Transverse colon (tissue), 4 donors: ENCODE results near the gene MAGI2. TPM values are rescaled to one million over a fixed set of nuclear protein-coding genes. Genes with fewer than 3 reads are reported as not detected.

ENCODE experiments used
- DNase-seq: peaks from one replicate; pipeline ENCODE4 v3.0.0-alpha.2; 2019
- H3K27ac ChIP-seq, 4 donors: fragments of 200-600 bp; sonication (generic); 2 replicates each; pipeline ENCODE4 v1.5.1; 2016 to 2018; ENCODE audit warnings: inconsistent platforms in 4 of 4
- H3K27me3 ChIP-seq: fragments of 200-600 bp; sonication (generic); 2 replicates; pipeline ENCODE4 v1.5.1; 2017; ENCODE audit warnings: inconsistent platforms
- H3K36me3 ChIP-seq, 4 donors: fragments of 200-600 bp; sonication (generic); 2 replicates each; pipeline ENCODE4 v1.5.1; 2017 to 2019; ENCODE audit warnings: inconsistent platforms in 4 of 4
- H3K4me1 ChIP-seq, 4 donors: fragments of 200-600 bp; sonication (generic); 2 replicates each; pipeline ENCODE4 v1.5.1; 2017 to 2020; ENCODE audit warnings: inconsistent platforms in 4 of 4
- H3K4me3 ChIP-seq, 4 donors: fragments of 200-600 bp; sonication (generic); 1 replicate in 1 of 4; 2 replicates in 3 of 4; pipeline versions ENCODE4 v1.5.1 to v1.6.1; 2017 to 2019; ENCODE audit warnings: inconsistent platforms in 4 of 4
- H3K9me3 ChIP-seq, 2 donors: fragments of 200-600 bp; sonication (generic); 2 replicates each; pipeline ENCODE4 v1.5.1; 2017 to 2019; ENCODE audit warnings: inconsistent platforms in 2 of 2
- EP300 ChIP-seq: sonication (generic); formaldehyde crosslinking; IDR thresholded peaks from one replicate; pipeline ENCODE4 v1.6.1; 2017; ENCODE audit warnings: antibody characterized with exemption, low read depth
- POLR2A ChIP-seq: fragments of 450-650 bp; IDR thresholded peaks from one replicate; pipeline ENCODE4 v1.6.1; 2016; ENCODE audit warnings: antibody characterized with exemption, mild to moderate bottlenecking, moderate library complexity
- POLR2AphosphoS5 ChIP-seq, 3 donors: sonication (generic); formaldehyde crosslinking; IDR thresholded peaks; one replicate each; pipeline ENCODE4 v1.6.1; 2016; ENCODE audit warnings: antibody characterized with exemption in 3 of 3
- WGBS, 2 donors: methylation state at CpG; one replicate each; pipeline ENCODE4 v1.1.5; 2018; ENCODE audit warnings: low coverage in 1 of 2; 5-methylcytosine and 5-hydroxymethylcytosine counted together
- in situ Hi-C, 4 donors: fragments of 200-750 bp; cut with MboI; loops; one replicate each; pipeline versions ENCODE4 v1.15.0 to v1.15.1; 2017; ENCODE audit warnings: low sequenced_read_pairs in 3 of 4, low pct_ligation_motif_present in 1 of 4, low pct_unique_long_range_greater_than_20kb in 1 of 4
- intact Hi-C: fragments of 100-400 bp; cut with DNase I; formaldehyde crosslinking; loops from one replicate; pipeline ENCODE4 v1.15.1; 2023; ENCODE audit warnings: low total_unique reads
- total RNA-seq, 4 donors: library from RNA; depleted of rRNA; stranded (reverse); fragments of >200 nt; gene quantifications; one replicate each; pipeline ENCODE4 v1.1.0, GENCODE V29; 2016
- TF ChIP-seq, protein P1 (sequence below), 5 experiments: fragments of 200-600 bp in 3 of 5; fragments of 450-650 bp in 2 of 5; sonication (generic) in 3 of 5; IDR thresholded peaks; 1 replicate in 2 of 5; 2 replicates in 3 of 5; pipeline ENCODE4 v1.5.1; 2016 to 2017; ENCODE audit warnings: antibody characterized with exemption in 5 of 5, inconsistent platforms in 3 of 5, mild to moderate bottlenecking in 2 of 5, moderate library complexity in 1 of 5

MAGI2 gene
- total RNA-seq, 4 donors from 2014 or later = 1.6 to 9.7 (median 4.1) TPM

DNA sequence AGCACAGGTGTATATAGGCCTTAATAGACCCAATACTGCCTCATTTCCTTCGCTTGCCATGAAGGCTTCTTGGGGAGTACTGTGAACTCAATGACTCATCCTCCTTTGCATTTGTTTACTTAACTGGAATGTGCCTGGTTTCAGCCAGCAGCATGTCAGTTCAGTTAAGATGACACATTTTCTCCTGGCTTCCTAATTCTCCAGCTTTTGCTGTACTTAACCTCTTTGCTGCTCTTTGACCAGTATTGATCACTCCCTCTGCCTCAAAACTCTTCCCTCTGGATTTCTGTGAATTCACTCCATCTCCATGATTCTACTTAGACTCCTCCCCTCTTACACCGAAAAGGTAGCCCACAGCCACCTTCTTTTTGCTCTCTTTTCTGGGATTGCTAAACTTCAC lies 135.7 kb downstream of the MAGI2 start:
- in situ Hi-C loops = no loop called here
- intact Hi-C loops = no loop called here
- Histone ChIP-seq H3K27ac (no peak overlapping the region), H3K27me3 (no peaks in the 10 kb centered on the region), H3K36me3 (no peaks in the 10 kb centered on the region), H3K4me1 (no peaks in the 10 kb centered on the region), H3K4me3 (no peak overlapping the region), H3K9me3 (no peaks in the 10 kb centered on the region)
- no peak for DNase-seq
- TF ChIP-seq EP300 = no peak
- 36 to 46% methylated on average over 2 of the region's 2 CpGs for WGBS, 2 donors

- Histone ChIP-seq H3K4me1 (no peaks in the 10 kb centered on the region), H3K27me3 (no peaks in the 10 kb centered on the region), H3K4me3 (no peak overlapping the region), H3K9me3 (no peaks in the 10 kb centered on the region), H3K27ac (no peak overlapping the region), H3K36me3 (no peaks in the 10 kb centered on the region)
- no peak for DNase-seq
- intact Hi-C loops (no loop called here), in situ Hi-C loops (no loop called here)
- 87 to 88% methylated on average over 3 of the region's 3 CpGs for WGBS, 2 donors
- TF ChIP-seq, protein P1, sequence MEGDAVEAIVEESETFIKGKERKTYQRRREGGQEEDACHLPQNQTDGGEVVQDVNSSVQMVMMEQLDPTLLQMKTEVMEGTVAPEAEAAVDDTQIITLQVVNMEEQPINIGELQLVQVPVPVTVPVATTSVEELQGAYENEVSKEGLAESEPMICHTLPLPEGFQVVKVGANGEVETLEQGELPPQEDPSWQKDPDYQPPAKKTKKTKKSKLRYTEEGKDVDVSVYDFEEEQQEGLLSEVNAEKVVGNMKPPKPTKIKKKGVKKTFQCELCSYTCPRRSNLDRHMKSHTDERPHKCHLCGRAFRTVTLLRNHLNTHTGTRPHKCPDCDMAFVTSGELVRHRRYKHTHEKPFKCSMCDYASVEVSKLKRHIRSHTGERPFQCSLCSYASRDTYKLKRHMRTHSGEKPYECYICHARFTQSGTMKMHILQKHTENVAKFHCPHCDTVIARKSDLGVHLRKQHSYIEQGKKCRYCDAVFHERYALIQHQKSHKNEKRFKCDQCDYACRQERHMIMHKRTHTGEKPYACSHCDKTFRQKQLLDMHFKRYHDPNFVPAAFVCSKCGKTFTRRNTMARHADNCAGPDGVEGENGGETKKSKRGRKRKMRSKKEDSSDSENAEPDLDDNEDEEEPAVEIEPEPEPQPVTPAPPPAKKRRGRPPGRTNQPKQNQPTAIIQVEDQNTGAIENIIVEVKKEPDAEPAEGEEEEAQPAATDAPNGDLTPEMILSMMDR (IDR thresholded peaks at IDR 0.05) = no peak
- no peak for TF ChIP-seq POLR2A
- TF ChIP-seq EP300 = no peak
- no peak for TF ChIP-seq POLR2AphosphoS5 (IDR thresholded peaks at IDR 0.05)
These were observed 141.4 kb downstream of the MAGI2 start for GRCh38 chr7:79312022-79312421.

DNA sequence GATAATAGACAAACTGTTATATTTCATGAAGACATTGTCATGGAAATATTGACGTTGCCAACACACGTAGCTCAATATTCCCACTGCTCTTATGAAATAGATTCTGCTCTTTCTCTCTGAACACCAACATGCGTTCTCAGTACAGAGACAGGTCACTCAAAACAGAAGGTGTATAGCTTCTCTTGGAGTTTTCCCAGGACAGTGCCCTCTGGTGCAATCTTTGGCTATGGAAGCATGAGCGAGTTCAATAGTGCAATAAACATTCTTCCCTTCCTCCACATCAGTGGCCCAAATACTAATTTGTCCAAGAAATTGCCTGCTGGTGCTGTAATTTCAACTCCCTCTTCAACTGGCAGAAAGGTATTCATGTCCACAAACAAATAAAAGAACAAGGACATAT lies 145.3 kb downstream of the MAGI2 start:
- H3K36me3 ChIP-seq = no peaks in the 10 kb centered on the region
- no peak for DNase-seq
- intact Hi-C loops = no loop called here
- no peaks in the 10 kb centered on the region for H3K9me3 ChIP-seq
- in situ Hi-C loops = no loop called here
- no peaks in the 10 kb centered on the region for H3K4me1 ChIP-seq
- H3K4me3 ChIP-seq = no peak overlapping the region
- TF ChIP-seq, protein P1 (IDR thresholded peaks at IDR 0.05) = no peak
- no peak for TF ChIP-seq POLR2AphosphoS5 (IDR thresholded peaks at IDR 0.05)
- TF ChIP-seq EP300 = no peak
- no peak for TF ChIP-seq POLR2A
- 48 to 53% methylated on average over 4 of the region's 4 CpGs for WGBS, 2 donors
- no peak overlapping the region for H3K27ac ChIP-seq
- H3K27me3 ChIP-seq = no peaks in the 10 kb centered on the region

DNA sequence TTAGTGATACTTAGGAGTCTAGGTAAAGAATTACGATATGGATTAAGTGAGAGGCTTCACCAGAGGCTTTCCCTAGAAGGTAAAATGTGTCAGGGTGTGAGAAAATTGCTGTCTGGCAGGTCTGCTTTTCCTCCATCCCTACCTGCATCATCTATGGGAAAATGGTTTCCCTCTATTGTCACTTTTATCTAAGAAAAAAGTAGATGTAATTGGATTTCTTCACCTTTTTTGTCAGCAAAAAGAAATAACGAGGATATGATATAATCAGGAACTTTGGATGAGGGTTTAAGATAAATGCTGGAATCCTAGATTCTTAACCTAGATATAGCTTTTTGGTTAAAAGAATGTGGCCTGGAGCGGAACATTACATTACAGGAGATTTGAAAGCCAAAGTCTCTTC lies 146.1 kb downstream of the MAGI2 start:
- intact Hi-C loops (loop anchor here (1.0 kb wide), 1 partner anchor 38 kb away; no protein-coding TSS in a partner anchor), in situ Hi-C loops (no loop called here)
- Histone ChIP-seq H3K36me3 (no peaks in the 10 kb centered on the region), H3K27me3 (no peaks in the 10 kb centered on the region), H3K9me3 (no peaks in the 10 kb centered on the region), H3K4me3 (no peak overlapping the region), H3K4me1 (no peaks in the 10 kb centered on the region), H3K27ac (no peak overlapping the region)
- TF ChIP-seq EP300 (no peak), POLR2A (no peak), POLR2AphosphoS5 (IDR thresholded peaks at IDR 0.05) (no peak)
- TF ChIP-seq, protein P1 (IDR thresholded peaks at IDR 0.05) = no peak
- WGBS, 2 donors = 75 to 100% methylated on average over 3 of the region's 3 CpGs
- DNase-seq = no peak

DNA sequence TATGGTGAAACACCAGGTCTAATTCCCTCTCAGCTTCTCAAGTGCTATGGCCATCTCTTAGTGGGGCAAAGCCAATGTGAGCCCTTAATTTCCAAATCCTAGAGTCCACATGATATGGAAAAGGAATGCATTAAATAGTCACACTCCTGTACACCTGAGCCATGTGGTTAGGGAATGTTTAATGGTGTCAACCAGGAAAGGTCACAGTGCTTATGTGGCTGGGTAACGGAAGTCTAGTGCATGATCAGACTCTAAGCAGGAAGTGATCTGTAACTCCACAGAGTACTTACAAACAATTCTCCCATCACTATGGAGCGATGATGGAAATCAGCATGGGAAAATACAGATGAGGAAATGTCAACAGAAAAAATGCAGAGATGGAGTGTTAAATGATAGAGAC lies 148.8 kb downstream of the MAGI2 start:
- H3K36me3 ChIP-seq = no peaks in the 10 kb centered on the region
- TF ChIP-seq POLR2AphosphoS5 (IDR thresholded peaks at IDR 0.05) (no peak), POLR2A (no peak), EP300 (no peak)
- TF ChIP-seq, protein P1 (IDR thresholded peaks at IDR 0.05) = no peak
- no peak for DNase-seq
- no peaks in the 10 kb centered on the region for H3K9me3 ChIP-seq
- H3K4me1 ChIP-seq = no peaks in the 10 kb centered on the region
- in situ Hi-C loops (no loop called here), intact Hi-C loops (no loop called here)
- no peaks in the 10 kb centered on the region for H3K27me3 ChIP-seq
- no peak overlapping the region for H3K27ac ChIP-seq
- 80 to 86% methylated on average over 2 of the region's 2 CpGs for WGBS, 2 donors
- no peak overlapping the region for H3K4me3 ChIP-seq
